Measurements from ENCODE around the gene P3H3.
"Not testable (repeated sequence)": the region's sequence is repeated elsewhere in the genome, so short reads cannot be mapped to it uniquely, and the experiment has no call there.

Gene P3H3

DNA sequence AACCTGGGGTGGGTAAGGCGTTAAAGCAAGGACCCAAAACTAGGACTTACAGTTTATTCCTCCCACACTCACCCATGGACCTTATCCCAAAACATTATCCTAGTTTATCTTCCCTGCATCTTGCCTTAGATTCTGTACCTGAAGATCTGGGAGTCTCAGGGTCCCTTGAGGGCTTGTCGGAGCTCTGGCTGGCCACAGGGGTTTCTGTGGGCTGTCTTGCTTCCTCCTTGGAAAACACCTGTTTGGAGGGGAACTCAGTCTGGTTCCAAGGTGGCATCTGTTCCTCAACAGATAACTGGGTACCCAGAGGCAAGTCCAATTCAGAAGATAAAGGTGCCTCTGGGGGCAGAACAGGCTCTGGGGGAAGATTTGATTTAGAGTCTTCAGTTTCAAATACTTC is 21.2 kb downstream of the P3H3 start:
- DNase-seq, result no peak

DNA sequence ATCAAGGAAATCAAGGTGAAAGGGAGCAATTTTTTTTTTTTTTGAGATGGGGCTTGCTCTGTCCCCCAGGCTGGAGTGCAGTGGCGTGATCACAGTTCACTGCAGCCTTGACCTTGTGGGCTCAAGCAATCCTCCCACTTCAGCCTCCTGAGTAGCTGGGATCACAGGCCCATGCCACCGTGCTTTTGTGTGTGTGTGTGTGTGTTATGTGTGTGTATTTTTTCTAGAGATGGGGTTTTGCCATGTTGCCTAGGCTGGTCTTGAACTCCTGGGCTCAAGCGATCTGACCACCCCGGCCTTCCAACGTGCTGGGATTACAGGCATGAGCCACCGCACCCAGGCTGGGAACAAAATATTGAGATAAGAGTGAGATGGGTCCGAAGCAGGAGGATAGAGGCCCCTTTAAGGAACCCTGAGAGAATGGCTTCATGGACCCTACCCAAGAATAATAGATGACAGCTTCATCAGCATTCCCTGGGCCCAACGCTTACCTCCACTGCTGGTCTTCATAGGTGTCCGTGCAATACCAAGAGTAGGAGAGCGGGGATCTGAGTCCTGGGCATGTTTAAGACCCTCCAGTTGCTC is 21.9 kb downstream of the P3H3 start:
- DNase-seq, result no peak

DNA sequence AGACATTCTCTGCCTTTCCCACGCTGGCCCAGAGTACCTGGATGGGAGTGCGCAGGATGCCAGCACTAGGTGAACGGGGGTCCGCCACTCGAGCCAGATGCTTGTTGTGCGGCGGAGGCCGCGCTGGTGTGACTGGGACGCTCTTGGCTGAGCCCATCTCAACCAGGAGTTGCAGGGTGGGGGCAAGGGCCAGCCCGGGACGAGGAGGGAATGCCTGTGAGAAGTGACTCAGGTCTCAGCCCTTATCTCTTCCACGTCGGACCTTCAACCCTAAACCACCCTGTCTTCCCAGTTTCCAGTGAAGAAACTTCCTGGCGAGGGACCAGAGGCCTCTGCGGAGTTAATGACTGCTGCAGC is 22.6 kb downstream of the P3H3 start:
- DNase-seq, result no peak

DNA sequence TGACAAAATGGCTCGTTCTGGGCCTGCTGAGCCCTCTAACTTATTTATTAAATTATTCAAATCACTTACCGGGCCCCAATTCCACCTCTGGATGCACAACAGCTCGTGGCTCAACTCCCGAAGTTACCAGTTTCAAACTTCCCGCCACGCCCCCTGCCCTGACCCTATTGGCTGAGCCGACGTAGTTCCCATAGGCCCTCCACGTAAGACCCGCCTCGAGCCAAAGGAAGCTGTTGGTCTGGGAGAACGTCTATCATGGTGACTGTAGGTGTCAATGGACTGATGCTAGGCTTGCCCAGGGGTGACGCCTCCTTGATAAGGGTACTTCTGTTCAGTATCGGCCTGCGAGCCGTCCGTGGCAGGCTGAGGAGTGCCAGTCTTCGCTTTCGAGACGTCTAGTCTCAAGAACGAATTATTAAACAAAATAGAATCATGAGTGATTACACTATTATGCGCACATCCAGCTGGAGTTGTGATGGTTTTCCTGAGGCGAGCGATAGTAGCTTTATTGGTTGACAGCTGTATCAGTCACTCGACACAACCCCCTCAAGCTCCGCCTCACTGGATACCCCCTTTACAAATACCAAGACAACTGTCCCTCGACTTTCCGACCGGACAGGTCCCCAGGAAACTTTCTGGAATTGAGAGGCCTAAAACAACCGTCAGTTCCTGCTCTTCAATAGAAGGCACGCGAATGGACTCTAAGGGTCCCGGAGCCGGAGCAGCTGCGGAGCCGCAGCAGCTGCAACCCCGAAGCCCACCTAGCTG is 23.1 kb downstream of the P3H3 start, which contains the start of gene CDCA3:
CDCA3 (minus strand) TSS at position 134 of the 768 bp plus-strand sequence. CDS start 334 bp downstream, outside the sequence.
- peak; percentile 91 for DNase-seq

DNA sequence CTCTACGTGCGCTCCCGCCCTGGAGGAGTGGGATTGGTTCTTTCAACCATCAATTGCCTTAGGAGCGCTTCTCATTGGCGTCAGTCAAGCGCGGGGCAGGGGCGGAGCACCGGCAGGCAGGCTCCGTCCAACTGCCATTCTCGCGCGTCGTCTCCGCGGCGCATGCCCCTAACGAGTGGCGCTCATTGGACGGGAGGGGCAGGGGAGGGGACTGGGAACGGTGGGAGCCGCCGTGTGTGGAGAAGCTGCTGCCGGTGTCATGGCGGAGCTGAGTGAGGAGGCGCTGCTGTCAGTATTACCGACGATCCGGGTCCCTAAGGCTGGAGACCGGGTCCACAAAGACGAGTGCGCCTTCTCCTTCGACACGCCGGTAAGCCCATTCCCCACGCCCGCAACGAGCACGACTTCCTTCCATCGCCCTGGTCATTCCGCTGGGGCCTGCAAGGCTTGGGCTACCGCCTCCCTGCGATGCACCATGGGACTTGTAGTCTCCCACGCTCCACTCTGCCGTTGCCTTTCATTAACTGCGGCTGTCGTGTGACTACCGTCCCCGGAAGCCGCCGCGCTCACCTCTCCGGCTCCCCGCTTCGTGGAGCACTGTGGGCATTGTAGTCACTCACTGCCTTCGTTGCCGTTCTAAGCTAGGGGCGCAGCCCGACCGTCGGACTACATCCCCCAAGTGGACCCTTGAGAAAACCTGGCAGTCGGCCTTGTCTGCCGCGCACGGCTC is 23.9 kb downstream of the P3H3 start, which contains the start of gene USP5:
USP5 (plus strand) TSS at position 230 of the 730 bp plus-strand sequence; CDS start at position 260, 30 bp downstream.
- DNase-seq, result peak; percentile 98

DNA sequence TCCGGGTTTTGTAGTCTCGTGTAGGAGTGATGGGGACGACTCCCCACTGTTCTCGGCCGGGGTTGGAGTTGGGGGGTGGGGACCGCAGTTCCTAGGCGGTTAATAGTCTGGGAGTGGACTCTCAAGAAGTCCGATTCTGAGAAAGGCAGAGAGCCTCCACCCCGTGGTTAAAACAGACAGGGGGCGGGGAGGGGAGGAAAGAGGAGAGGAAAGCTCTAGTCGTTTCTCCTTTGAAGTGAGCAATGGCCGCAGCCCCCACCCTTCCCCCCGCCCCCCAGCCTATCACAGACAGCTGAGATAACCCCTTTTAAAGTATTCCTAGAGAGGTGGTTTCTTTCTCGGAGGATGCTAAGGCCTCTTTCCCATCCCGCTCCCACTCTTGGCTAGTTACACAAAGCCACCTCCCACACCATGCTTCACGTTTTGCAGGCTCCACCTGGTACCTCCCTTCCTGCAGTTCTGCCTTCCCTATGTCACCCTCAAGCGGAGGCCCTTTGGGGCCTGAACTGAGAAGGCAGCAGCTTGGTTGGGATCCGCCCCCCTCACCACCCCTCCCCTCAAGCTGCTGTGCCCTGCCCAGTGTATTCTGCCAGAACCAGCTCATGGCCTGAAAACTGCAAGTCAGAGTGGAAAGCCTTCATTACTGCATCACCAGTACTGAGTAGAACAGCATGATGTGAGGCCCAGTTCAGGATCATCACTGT is 24.6 kb downstream of the P3H3 start:
- peak; percentile 80 for DNase-seq

DNA sequence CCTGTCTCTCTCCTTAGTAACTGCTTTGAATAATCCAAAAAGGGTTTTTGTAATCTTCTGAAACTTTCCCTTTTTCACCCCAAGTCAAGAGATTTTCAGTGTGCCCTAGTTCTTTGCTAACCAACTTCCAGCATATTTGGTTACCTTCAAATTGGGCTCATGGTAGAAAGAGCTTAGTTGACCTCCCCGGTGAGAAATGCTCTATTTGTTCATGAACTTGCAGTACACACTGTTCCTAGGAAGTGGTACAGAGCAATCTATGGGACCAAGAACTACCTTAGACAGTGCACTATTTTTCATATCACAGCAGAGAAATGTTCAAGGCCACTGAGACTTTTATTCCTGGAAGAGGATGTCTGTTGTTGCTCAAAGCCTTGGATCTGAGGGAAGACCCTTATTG is 25.4 kb downstream of the P3H3 start:
- DNase-seq, result no peak

DNA sequence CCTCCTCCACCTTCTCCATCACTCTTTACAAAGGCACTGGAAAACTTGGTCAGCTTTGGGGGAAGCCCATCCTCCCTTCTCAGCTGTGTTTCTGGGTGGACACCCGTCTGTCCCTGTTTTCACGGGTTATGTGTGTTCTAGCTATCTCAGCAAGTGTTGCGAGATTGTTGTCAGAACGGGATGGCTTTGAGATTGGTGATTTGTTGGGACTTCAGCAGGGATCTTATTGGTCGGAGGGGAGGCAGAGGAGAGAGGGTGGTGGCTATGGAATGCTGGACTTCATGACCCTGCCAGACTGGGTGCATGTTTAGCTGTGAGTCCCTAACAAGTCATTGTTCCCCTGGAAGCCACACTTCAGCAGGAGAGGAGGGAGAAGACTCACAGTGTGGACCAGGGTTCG is 25.8 kb downstream of the P3H3 start:
- no peak for DNase-seq

DNA sequence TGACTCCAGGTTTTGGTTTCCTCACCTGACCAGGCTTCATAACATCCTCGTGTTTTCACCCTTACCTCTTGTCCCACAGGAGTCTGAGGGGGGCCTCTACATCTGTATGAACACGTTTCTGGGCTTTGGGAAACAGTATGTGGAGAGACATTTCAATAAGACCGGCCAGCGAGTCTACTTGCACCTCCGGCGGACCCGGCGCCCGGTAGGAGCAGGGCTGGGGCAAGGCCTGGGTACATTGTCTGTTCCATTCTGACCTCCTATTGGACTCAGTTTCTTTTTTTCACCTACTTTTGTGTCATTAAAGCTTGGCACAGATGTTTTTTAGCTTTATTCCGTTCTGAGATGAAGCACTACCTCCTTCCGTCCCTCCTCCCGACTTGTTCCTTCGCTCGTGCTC is 27.1 kb downstream of the P3H3 start:
- no peak for DNase-seq

DNA sequence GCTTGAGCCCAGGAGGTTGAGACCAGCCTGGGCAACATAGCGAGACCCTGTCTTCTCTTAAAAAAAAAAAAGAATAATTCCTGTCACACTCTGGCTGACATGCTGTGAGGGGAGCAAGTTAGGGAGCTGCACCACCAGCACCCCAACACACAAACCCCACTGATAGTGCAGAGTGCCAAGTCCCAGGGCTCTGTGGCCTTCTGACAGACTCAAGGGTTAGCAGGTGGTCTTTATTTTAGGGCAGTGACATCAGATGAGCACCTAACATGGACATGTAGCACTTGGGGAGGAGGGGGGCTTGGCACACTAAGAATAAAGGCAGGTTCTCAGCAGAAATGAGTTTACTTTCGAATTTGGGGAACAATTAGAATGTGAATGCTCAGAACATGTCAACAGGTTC is 30.6 kb downstream of the P3H3 start:
- DNase-seq, result no peak

DNA sequence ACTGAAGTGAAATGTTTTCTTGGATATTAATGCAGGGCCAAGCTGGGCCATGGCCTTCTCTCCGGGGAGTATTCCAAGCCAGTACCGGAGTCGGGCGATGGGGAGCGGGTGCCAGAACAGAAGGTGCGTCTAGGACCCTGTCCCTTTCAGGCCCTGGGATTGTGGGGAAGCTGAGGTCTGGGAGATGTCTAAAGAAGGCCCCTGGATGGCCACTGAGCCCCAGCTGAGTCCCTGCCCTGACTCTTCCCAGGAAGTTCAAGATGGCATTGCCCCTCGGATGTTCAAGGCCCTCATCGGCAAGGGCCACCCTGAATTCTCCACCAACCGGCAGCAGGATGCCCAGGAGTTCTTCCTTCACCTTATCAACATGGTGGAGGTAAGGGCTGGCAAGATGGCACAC is 31.9 kb downstream of the P3H3 start:
- no peak for DNase-seq

DNA sequence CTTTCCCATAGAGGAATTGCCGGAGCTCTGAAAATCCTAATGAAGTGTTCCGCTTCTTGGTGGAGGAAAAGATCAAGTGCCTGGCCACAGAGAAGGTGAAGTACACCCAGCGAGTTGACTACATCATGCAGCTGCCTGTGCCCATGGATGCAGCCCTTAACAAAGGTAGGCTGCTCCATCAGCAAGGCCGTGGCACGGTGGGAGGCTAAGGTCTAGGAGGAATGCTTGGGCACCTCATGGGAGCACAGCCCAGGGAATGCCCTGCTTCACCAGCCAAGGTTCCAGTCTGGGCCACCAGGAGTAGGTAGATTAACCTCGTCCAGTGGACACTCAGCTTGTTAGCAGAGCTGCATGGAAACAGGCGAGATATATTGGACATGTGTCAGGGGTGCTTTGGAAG is 32.7 kb downstream of the P3H3 start:
- no peak for DNase-seq

DNA sequence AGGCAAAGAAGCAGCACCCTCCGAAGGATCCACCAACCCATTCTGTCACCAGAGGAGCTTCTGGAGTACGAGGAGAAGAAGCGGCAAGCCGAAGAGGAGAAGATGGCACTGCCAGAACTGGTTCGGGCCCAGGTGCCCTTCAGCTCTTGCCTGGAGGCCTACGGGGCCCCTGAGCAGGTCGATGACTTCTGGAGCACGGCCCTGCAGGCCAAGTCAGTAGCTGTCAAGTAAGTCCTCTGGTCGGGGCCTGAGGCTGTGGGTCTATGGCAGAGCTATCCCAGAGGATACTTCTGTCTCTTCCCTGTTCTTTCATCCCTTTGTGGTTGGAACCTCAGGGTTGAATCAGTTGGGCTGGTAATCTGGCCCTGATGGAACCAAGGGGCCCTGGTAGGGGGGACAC is 33.2 kb downstream of the P3H3 start:
- DNase-seq, result no peak

DNA sequence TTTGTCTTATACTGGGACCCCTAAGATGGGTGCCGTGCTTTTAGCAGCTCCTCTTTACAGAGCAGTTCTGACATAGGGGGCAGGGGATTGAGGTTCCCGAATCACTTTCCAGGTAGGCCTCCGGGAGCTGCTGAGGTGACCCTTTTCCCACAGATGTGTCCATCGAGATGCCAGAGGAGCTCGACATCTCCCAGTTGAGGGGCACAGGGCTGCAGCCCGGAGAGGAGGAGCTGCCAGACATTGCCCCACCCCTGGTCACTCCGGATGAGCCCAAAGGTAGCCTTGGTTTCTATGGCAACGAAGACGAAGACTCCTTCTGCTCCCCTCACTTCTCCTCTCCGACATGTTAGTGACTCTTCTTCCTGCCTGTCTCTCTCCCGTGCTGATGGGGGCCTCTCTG is 34.8 kb downstream of the P3H3 start:
- DNase-seq, result no peak

DNA sequence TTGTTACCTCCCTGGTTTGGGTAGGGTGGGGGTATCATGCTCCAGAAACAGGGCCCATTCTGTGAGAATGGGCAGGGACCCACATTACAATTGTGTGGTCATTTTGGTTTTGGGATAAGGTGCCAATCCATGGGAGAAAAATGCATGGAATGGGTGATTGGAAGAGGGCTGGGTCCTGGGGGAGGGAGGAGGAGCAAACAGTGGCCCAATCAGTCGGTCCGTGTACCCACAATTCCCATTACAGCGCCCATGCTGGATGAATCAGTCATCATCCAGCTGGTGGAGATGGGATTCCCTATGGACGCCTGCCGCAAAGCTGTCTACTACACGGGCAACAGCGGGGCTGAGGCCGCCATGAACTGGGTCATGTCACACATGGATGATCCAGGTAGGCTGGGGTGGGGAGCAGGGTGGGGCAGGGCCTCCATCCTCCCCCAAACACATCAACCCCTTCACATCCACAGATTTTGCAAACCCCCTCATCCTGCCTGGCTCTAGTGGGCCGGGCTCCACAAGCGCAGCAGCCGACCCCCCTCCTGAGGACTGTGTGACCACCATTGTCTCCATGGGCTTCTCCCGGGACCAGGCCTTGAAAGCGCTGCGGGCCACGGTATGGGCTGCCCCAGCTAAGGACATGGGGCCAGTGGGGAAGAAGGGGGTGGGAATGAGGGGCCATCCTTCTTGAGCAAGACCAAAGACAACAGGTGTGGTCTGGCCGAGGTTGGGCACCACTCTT is 35.5 kb downstream of the P3H3 start:
- DNase-seq, result no peak

DNA sequence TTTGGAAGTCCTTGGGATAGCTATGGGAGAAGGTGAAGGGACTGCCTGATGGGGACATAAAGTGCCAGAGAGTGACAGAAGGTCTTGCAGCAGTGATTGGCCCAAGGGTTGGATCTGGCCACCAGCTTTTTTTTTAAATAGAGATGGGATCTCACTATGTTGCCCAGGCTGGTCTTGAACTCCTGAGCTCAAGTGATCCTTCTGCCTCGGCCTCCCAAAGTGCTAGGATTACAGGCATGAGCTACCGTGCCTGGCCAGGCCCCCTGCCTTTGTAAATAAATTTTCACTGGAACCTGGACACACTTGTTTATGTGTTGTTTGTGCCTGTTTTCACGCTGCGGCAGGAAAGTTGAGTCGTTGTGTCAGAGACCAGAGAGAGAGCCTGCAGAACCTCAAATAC is 37.1 kb downstream of the P3H3 start:
- DNase-seq, result not testable (repeated sequence)

DNA sequence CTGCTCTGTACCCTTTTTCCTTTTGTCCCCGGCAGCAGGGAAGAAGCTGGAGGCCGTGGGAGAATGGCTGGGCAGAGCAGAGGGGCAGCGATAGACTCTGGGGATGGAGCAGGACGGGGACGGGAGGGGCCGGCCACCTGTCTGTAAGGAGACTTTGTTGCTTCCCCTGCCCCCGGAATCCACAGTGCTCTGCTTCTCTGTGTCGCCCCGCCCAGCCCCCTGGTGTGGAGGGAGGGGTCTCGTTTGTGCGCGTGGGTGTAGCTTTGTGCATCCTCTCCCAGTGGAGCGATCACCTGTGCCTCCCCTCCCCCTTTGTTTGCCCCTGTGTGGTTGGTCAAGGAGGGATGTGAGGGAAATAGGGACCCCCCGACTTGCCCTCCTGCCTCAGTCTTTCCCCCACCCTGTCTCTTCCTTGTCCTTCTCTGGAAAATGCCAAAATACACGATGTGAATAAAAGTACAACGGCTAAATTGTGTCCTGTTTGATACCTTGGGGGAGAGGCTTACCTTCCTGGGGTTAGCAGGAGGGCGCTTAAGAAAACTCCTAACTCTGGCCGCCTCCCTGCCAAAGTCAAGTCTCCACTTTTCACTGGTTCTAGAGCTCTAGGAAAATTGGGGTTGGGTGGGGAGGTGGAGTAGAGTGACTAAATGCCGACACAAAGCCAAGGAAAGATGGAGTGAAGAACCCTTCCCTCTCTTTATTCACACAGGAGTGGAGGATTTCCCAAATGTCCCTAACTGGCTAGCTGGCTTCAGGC is 38.1 kb downstream of the P3H3 start:
- no peak for DNase-seq

DNA sequence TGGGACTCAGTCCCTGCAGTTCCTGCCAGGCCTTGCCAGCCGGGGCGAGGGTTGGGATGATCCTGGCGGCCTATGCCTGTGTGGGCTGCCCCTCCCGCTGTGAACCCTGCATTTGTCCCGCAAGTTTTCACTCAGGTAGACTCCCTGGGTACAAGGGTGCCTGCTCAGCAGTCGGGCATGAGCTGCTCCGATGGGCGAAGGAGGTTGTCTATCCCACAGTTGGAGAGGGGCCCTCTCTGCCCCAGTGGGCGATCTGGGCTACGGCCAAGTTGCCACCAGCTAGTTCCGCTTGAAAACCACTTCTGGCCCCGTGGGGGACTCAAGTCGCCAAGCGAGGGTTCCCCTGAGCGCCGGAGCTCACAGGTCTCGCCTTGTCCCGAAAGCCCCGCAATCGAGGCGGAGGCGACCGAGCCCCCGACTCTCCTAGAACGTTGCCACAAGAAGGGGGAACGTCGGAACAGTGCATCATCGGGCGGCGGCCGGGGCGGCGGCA is 38.8 kb downstream of the P3H3 start:
- no peak for DNase-seq

DNA sequence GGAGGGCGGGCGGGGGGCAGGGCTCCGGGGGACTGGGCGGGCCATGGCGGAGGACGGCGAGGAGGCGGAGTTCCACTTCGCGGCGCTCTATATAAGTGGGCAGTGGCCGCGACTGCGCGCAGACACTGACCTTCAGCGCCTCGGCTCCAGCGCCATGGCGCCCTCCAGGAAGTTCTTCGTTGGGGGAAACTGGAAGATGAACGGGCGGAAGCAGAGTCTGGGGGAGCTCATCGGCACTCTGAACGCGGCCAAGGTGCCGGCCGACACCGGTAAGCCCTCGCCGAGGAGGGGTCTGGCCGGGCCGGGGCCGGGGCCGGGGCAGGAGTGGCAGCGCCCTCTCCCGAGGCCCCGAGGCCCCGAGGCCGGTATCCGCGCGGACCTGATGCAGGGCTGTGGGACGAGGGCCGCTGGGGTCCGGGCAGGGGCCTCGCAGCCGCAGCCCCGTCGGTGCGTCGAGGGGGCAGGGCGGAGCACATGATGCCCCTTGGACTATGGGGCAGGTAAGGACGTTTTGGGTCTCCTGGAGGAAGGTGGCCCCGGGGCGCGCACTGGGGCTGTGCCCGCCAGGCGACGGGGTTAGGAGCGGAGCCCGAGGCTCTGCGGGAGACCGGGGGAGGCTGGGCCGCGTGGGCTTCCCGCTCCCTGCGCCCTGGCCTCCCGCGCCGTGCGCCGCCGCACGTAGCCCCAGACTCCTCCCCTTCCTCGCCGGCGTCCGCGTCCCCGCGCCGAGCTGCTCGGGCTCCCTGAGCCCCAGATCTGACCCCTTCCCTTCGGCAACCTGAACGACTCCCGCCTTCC is 39.4 kb downstream of the P3H3 start, which contains the start of gene TPI1:
TPI1 (plus strand) TSS at position 119 of the 798 bp plus-strand sequence; CDS start at position 155, 36 bp downstream.
- peak; percentile 82 for DNase-seq

DNA sequence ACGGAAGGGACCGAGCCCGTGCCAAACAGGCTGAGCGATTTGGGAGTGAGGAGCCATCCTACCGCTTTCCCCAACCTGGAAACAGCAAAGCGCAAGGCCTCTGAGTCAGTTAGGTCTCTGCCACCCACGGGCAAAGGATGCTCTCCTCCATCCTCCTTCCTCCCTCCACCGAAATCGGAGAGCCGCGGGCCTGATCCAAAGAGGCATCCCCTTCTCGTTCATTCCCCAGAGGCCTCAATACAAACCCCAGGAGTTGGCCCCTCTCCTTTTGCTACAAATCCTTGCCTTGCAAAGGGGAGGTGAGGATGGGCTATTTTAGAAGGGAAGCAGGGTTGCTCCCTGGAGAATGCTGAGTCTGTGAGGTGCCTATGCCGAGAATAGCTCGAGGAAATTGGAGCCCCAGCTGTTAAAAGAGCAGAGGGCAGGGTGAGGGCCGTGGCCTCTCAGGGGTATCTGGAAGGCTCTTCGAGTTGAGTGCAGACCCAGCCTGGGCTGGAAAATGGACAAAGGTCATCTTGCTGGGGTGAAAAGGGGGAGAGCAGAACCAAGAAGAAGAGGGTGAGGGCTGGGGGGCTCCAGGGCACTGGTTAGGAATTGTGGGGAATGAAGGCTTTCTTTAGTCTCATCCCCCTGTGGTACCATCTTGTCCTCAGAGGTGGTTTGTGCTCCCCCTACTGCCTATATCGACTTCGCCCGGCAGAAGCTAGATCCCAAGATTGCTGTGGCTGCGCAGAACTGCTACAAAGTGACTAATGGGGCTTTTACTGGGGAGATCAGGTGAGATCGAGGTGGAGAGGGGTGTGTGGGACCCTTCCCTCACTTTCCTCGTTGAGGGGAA is 40.2 kb downstream of the P3H3 start:
- DNase-seq, result no peak
